ENCODE results near the gene C1orf21.

C1orf21 gene

DNA sequence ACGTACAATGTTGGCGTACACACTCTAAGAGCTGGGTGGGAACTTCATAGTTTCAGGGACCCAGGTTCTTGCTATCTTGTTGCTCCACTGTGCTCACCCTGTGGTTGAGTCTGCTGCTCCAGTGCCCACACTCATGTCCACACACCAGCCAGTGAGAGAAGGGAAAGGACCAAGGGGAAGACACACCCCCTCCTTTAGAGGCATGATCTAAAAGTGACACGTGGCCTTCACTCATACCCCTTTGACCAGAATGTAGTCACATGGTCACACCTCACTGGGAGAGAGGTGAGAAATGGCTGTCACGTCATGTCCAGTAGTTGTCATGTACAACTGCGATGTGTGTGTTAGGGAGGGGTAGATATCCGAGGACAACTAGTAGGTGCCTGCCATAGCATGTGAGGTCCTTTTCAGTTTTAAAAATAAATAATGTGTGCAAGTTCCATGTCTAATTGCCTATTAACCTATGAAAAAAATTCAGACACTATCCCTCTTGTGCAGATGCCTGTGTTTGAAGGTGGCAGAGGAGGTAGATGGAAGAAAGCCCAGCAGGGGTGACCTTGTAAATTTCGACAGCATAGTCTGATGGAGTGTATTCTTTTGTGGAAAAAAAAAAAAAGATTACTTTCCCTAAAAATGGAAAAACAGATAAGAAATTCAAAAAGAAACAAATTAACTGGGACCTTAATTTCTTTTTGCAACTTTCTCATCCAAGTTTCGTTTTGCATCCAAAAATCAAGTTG, 149.6 kb downstream of the C1orf21 start:
- H3K27me3 Mint-ChIP-seq = no peaks in the 10 kb centered on the region
- peaks cover 3% of the 10 kb centered on the region for H3K36me3 Mint-ChIP-seq (ENCODE audit: insufficient read depth)
- no peak overlapping the region for H3K4me3 Mint-ChIP-seq
- no peaks in the 10 kb centered on the region for H3K9me3 Mint-ChIP-seq
- ATAC-seq (replicated peaks) (no peak), DNase-seq (no peak)
- peak overlapping the region in 1 of 2 donors; percentile 64 for H3K27ac Mint-ChIP-seq
- peaks cover 3 to 17% of the 10 kb centered on the region in 2 donors for H3K4me1 Mint-ChIP-seq (ENCODE audit: low read depth in 2 of 2)

DNA sequence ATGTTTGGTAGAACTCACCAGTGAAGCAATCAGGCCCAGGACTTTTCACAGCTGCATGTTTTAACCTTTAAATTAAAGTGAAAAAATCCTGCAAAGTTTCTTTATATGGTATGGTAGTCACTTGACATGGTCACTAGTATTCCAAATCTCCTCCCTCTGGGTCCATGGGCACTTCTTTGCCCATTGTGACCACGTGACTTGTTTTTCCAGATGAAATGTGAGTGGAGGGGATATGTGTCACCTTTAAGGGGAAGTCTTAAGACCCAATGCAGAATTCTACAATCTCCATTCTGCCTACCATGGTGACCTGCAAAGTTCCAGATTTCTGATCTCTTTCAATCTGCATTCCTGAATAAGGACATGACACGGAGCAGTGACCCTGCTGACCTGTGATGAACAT, 152.8 kb downstream of the C1orf21 start:
- Mint-ChIP-seq H3K4me3 (no peak overlapping the region), H3K36me3 (ENCODE audit: insufficient read depth) (peaks cover 5% of the 10 kb centered on the region), H3K27ac (no peak overlapping the region), H3K4me1 (ENCODE audit: low read depth in 2 of 2) (peaks cover 0 to 6% of the 10 kb centered on the region in 2 donors), H3K9me3 (no peaks in the 10 kb centered on the region), H3K27me3 (no peaks in the 10 kb centered on the region)
- DNase-seq = no peak
- no peak for ATAC-seq (replicated peaks)

DNA sequence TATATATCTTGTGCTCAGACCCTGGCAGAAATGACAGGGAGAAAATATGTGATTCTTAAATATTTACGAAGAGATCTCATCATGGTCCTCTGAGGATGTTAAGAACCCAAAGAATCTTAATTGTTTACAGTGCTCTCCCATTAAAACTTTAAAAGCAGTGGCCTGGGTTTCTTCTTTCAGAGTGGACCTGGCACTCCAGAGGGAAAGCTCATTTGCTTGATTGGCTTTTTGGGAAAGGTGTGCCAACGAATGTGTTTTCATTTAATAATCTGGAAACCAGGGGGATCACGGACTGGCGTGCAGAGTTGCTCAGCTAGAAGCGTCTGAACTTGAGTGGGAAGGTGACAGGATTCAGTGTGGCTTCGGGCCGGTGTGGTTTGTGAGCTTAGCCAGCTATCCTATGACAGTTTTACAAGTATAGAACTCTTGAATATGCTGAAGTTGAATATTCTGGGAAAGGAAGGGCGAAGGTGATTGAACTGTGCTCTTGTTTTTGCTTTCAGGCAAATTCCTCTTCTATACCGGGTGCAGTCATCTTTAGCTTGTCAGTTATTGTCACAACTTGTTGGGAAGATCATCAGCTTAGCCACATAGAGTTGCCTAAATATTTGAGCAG, 154.8 kb downstream of the C1orf21 start:
- no peak overlapping the region for H3K27ac Mint-ChIP-seq
- ATAC-seq (replicated peaks) (no peak), DNase-seq (no peak)
- no peak overlapping the region for H3K4me3 Mint-ChIP-seq
- peaks cover 5% of the 10 kb centered on the region for H3K36me3 Mint-ChIP-seq (ENCODE audit: insufficient read depth)
- H3K9me3 Mint-ChIP-seq = no peaks in the 10 kb centered on the region
- no peaks in the 10 kb centered on the region for H3K27me3 Mint-ChIP-seq
- H3K4me1 Mint-ChIP-seq (ENCODE audit: low read depth in 2 of 2) = peaks cover 0 to 16% of the 10 kb centered on the region in 2 donors

DNA sequence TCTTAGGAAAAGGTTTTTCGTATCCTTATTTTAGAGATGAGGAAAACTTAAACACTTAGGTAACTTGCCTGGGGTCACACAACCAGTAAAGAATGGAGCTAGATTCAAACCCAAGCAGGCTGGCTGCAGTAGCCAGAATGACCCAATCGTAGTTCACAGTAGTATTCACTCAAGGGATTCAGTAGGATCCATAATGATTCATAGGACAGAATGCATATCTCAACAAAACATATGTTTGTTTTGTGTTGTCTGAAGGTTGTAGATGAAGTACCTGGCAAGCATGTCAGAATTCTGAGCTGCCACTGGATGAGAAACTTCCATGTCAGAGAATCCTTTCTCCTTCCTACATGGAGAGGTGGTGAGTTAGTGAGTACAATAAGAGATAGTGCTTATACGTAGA, 155.5 kb downstream of the C1orf21 start:
- no peak for ATAC-seq (replicated peaks)

DNA sequence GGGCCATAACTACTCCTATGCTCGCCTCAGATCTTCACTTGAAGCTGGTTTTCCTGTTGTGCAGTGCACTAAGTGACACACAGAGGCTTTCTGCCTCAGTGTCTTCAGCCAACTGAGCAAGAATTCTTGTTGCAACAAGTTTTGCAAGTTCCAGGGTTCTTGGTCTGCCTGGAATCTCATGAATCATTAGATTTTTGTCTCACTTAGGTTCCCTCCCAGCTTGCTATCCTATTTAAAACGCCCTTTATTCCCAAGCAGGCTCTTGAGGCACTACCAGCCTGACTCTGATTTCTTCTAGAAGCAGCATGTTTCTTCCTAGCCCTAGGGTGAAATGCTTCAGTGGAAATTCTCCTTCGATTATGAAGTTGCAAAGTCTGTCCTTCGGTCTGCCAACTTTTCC, 158.8 kb downstream of the C1orf21 start:
- no peak for ATAC-seq (replicated peaks)
- Mint-ChIP-seq H3K36me3 (ENCODE audit: insufficient read depth) (peaks cover 5% of the 10 kb centered on the region), H3K27me3 (no peaks in the 10 kb centered on the region), H3K27ac (peak overlapping the region in 1 of 2 donors; percentile 30), H3K9me3 (no peaks in the 10 kb centered on the region), H3K4me1 (ENCODE audit: low read depth in 2 of 2) (peaks cover 0 to 10% of the 10 kb centered on the region in 2 donors), H3K4me3 (no peak overlapping the region)
- no peak for DNase-seq

More for the DNA sequence above, 155.5 kb downstream of the C1orf21 start:
- H3K4me3 Mint-ChIP-seq = no peak overlapping the region
- H3K27me3 Mint-ChIP-seq = no peaks in the 10 kb centered on the region
- no peaks in the 10 kb centered on the region for H3K9me3 Mint-ChIP-seq
- H3K36me3 Mint-ChIP-seq (ENCODE audit: insufficient read depth) = peaks cover 5% of the 10 kb centered on the region
- DNase-seq = no peak
- H3K4me1 Mint-ChIP-seq (ENCODE audit: low read depth in 2 of 2) = peaks cover 0 to 16% of the 10 kb centered on the region in 2 donors
- H3K27ac Mint-ChIP-seq = peak overlapping the region in 1 of 2 donors; percentile 3

DNA sequence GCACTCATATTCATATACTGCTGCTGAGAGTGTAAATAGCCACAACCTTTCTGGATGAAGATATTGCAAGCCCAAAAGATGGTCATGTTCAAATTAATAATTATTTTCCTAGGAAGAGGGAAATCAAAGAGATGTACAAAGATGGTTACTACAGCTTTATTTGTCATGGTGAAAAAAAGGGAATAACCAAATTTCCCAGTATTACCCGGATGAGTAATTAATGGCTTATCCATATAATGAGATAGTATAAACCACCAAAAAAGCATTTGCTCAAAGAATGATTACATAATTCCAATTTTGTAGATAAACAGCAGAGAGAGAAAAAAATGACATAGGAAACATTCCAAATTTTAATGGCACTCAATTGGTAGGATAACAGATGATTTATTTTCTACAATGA, 165.6 kb downstream of the C1orf21 start:
- no peak overlapping the region for H3K4me3 Mint-ChIP-seq
- DNase-seq = no peak
- no peaks in the 10 kb centered on the region for H3K27me3 Mint-ChIP-seq
- no peaks in the 10 kb centered on the region for H3K9me3 Mint-ChIP-seq
- peaks cover 3% of the 10 kb centered on the region for H3K36me3 Mint-ChIP-seq (ENCODE audit: insufficient read depth)
- H3K27ac Mint-ChIP-seq = no peak overlapping the region
- H3K4me1 Mint-ChIP-seq (ENCODE audit: low read depth in 2 of 2) = peaks cover 2 to 9% of the 10 kb centered on the region in 2 donors
- ATAC-seq (replicated peaks) = no peak

DNA sequence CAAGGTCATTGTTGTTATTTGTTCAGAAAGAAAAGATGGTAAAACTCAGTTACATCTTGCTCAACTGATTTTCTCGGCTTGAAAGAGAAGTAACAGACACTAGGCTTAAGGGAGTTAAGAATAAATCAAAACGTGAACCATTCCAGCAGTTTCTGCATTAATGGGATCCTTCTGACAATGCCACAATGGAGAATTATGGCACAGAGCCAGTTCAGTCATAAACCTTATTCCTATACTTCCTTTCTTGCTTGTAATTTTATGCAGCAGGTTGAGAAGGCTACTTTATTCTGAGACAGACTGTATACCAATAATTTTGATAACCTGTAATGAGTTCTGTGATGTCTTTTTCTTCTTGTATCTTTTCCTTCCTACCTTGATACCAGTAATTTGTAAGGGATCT, 167.0 kb downstream of the C1orf21 start:
- Mint-ChIP-seq H3K4me3 (no peak overlapping the region), H3K27me3 (no peaks in the 10 kb centered on the region), H3K27ac (no peak overlapping the region), H3K36me3 (ENCODE audit: insufficient read depth) (peaks cover 6% of the 10 kb centered on the region), H3K9me3 (no peaks in the 10 kb centered on the region), H3K4me1 (ENCODE audit: low read depth in 2 of 2) (peaks cover 2 to 17% of the 10 kb centered on the region in 2 donors)
- ATAC-seq (replicated peaks) (no peak), DNase-seq (no peak)

DNA sequence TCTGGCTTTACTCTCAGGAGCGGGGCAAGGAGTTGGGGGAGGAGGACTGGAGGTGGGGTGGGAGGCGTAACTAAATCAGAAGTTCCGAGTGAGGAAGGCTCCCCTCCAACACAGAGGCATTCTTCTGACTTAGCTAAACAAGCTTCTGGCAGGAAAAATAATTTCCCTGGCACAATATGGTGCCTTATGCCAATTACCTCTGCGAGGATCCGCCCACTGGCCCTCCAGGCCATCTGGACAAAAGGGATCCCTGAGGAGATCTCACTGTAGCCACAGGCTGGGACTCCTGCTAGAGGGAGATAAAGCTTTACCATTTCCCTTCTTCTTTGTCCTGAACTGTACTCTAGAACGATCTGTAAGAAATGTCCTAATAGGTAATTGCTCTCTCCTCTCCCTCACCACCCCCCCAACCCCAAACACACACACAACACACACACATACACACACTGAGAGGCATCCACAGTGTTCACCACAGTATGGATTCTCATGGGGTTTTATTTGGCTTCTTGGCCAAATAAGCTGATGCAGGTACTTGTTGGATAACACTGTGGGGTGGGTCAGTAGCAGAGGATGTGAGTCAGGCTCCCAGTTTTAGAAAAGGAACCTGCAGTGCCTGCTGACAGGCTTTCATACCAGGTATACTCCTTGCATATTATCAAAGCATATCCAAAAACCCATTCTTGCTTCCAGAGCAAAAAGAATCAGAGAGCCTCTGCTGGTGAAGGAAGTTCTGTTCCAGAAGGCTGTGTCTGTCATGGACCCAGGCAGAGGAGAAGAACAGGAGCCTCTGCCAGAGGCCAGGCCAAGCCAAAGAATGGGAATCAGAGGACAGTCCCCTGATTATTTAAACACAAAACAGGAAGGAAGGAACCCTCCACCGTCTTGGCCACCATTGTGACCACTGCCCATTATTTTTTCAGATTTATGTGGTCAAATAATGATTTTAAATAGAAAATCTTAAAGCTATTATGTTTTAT, 169.1 kb downstream of the C1orf21 start:
- H3K4me1 Mint-ChIP-seq (ENCODE audit: low read depth in 2 of 2) = peaks cover 2 to 30% of the 10 kb centered on the region in 2 donors
- peak overlapping the region in 1 of 2 donors; percentile 53 for H3K27ac Mint-ChIP-seq
- peaks cover 0 to 2% of the 10 kb centered on the region in 2 donors for H3K9me3 Mint-ChIP-seq
- DNase-seq (no peak), ATAC-seq (replicated peaks) (no peak)
- no peak overlapping the region for H3K4me3 Mint-ChIP-seq
- H3K27me3 Mint-ChIP-seq = no peaks in the 10 kb centered on the region
- H3K36me3 Mint-ChIP-seq (ENCODE audit: insufficient read depth) = peaks cover 6% of the 10 kb centered on the region

DNA sequence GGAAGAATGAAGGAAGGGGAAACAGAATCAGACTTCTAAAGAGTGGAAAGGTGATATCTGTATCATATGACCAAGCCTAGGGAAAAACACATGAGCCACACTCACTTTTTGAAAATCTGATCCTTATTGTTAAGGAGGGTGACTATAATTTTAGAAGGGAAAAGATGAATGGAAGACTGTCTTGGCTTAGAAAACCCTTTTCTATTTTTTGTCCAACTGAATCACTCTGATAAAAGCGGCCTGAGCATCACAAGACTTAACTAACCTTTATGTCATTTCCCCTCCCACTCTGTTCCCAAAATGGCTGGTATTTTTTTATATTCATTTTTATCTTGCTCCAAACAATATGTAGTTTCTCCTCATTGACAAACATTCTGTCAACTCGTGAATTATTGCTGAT, 169.8 kb downstream of the C1orf21 start:
- no peaks in the 10 kb centered on the region for H3K27me3 Mint-ChIP-seq
- no peak overlapping the region for H3K4me3 Mint-ChIP-seq
- peak overlapping the region in 1 of 2 donors; percentile 53 for H3K27ac Mint-ChIP-seq
- H3K9me3 Mint-ChIP-seq = peaks cover 0 to 2% of the 10 kb centered on the region in 2 donors
- DNase-seq (no peak), ATAC-seq (replicated peaks) (no peak)
- H3K4me1 Mint-ChIP-seq (ENCODE audit: low read depth in 2 of 2) = peaks cover 2 to 35% of the 10 kb centered on the region in 2 donors
- peaks cover 6% of the 10 kb centered on the region for H3K36me3 Mint-ChIP-seq (ENCODE audit: insufficient read depth)

DNA sequence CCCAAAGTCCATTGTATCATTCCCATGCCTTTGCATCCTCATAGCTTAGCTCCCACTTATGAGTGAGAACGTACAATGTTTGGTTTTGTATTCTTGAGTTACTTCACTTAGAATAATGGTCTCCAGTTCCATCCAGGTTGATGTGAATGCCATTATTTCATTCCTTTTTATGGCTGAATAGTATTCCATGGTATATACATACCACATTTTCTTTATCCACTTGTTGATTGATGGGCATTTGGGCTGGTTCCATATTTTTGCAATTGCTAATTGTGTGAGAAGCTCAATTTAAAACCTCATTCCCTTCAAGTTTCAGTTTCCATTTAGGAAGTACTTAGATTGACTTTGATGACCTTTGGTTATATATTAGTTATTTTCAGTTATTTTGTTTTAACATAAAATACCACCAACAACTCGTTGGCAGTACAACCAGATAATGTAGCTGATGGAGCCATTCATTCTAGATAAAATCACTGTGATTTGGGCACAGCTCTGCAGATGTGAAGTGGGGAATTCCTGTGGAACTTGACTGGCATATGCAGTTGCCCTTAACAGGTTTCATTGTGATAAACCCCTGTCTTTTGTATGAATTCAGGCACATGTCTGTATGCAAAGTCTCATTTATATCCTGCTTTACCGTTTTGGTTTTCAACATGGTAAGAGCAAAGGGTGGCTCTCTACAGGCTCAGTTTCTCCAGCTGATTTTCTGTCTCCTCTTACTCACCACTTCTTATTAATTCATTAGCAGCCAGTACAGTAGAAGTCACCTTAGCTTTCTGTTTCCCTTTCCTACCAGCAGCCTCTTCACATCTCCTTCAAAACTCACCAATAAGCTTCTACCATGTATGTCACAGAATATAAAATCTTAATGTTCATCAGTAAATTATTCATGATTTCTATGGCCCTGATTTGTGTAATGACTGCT, 170.9 kb downstream of the C1orf21 start:
- no peak for ATAC-seq (replicated peaks)
- Mint-ChIP-seq H3K9me3 (peaks cover 0 to 2% of the 10 kb centered on the region in 2 donors), H3K4me1 (ENCODE audit: low read depth in 2 of 2) (peaks cover 2 to 43% of the 10 kb centered on the region in 2 donors), H3K27ac (peak overlapping the region; percentile 14 to 53), H3K4me3 (no peak overlapping the region), H3K36me3 (ENCODE audit: insufficient read depth) (peaks cover 6% of the 10 kb centered on the region), H3K27me3 (no peaks in the 10 kb centered on the region)
- DNase-seq = no peak

DNA sequence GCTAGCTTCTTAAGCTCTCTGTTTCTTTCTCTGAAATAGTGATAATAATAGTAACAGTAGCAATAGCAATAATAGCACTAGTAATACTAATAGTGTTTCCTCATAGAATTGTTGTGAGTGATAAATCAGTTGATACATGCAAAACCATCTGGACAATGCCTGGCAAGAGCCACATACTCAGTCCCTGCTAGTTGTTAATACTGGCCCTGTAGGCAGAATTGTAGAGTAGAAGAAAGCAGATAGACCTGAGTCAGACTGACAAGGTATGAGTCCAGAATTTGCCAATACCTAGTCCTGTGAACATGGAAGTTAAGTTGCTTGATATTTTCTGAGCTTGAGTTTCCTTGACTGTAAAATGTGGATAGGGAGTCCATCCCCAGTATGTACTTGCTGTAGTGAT, 171.9 kb downstream of the C1orf21 start:
- no peak for DNase-seq
- H3K4me3 Mint-ChIP-seq = no peak overlapping the region
- no peak for ATAC-seq (replicated peaks)

DNA sequence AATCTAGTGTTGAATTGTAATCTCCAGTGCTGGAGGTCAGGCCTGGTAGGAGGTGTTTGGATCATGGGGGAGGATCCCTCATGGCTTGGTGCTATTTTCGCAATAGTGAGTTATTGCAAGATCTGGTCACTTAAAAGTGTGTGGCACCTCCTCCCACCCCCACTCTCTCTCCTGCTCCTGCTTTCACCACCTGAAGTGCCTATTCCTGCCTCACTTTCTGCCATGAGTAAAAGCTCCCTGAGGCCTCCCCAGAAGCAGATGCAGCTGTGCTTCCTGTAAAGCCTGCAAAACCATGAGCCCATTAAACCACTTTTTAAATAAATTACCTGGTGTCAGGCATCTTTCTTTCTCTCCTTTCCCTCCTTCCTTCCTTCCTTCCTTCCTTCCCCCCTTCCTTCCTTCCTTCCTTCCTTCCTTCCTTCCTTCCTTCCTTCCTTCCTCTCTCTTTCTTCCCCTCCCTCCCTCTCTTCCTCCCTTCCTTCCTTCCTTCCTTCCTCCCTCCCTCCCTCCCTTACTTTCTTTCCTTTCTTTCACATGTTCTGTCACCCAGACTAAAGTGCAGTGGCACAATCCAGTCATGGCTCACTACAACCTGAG, 172.4 kb downstream of the C1orf21 start:
- Mint-ChIP-seq H3K36me3 (ENCODE audit: insufficient read depth) (peaks cover 6% of the 10 kb centered on the region), H3K27me3 (no peaks in the 10 kb centered on the region), H3K9me3 (peaks cover 0 to 2% of the 10 kb centered on the region in 2 donors), H3K4me3 (no peak overlapping the region), H3K4me1 (ENCODE audit: low read depth in 2 of 2) (peaks cover 4 to 43% of the 10 kb centered on the region in 2 donors), H3K27ac (peak overlapping the region; percentile 71 to 77)
- no peak for DNase-seq
- no peak for ATAC-seq (replicated peaks)

More for the DNA sequence above, 171.9 kb downstream of the C1orf21 start:
- peaks cover 0 to 2% of the 10 kb centered on the region in 2 donors for H3K9me3 Mint-ChIP-seq
- no peaks in the 10 kb centered on the region for H3K27me3 Mint-ChIP-seq
- H3K36me3 Mint-ChIP-seq (ENCODE audit: insufficient read depth) = peaks cover 6% of the 10 kb centered on the region
- H3K4me1 Mint-ChIP-seq (ENCODE audit: low read depth in 2 of 2) = peaks cover 4 to 48% of the 10 kb centered on the region in 2 donors
- peak overlapping the region; percentile 71 to 77 for H3K27ac Mint-ChIP-seq

All from effector memory CD8-positive, alpha-beta T cell (primary cell).